PC-3 (cell line): Measurements from ENCODE around the gene PFKM. TPM values are rescaled to one million over a fixed set of nuclear protein-coding genes. Genes with fewer than 3 reads are reported as not detected.

Experiments
- ATAC-seq: fragments of 200-7000 bp; cut with Tn5 transposase; 2 replicates; pipeline ENCODE4 v1.9.1; 2020; ENCODE audit warnings: mild to moderate bottlenecking, moderate library complexity
- BruUV-seq: library from RNA; stranded (reverse); fragments of 400-500 nt; replicated peaks from 2 replicates; lab custom pipeline; 2021; lab: Mats Ljungman, UMichigan
- CTCF ChIA-PET: fragments of 300-600 bp; sonication (Branson Sonifier 250); formaldehyde crosslinking; loops from one replicate; lab custom pipeline; 2022; ENCODE audit warnings: antibody characterized with exemption; lab: Charles Lee
- POLR2A ChIA-PET: fragments of 300-600 bp; sonication (Branson Sonifier 250); formaldehyde crosslinking; loops from one replicate; lab custom pipeline; 2022; ENCODE audit warnings: antibody characterized with exemption; ENCODE audit not compliant: unreplicated experiment; lab: Charles Lee
- DNase-seq: peaks from one replicate; pipeline ENCODE4 v3.0.0-alpha.2; 2015
- H2AFZ ChIP-seq: fragments of 300-600 bp; sonication (generic); 2 replicates; pipeline ENCODE4 v1.6.0; 2016; ENCODE audit warnings: antibody characterized with exemption, low read length
- H3F3A ChIP-seq: fragments of 300-600 bp; sonication (generic); one replicate; pipeline ENCODE4 v1.6.0; 2017; ENCODE audit warnings: antibody characterized with exemption, low read length, control low read depth, mild to moderate bottlenecking; ENCODE audit not compliant: unreplicated experiment
- H3K27ac ChIP-seq: fragments of 300-600 bp; sonication (generic); 2 replicates; pipeline ENCODE4 v1.5.1; 2016; ENCODE audit warnings: mild to moderate bottlenecking, low read length
- H3K27me3 ChIP-seq: fragments of 300-600 bp; sonication (generic); 2 replicates; pipeline ENCODE4 v1.6.1; 2016; ENCODE audit warnings: low read length, mixed read lengths
- H3K36me3 ChIP-seq: fragments of 300-600 bp; sonication (generic); 2 replicates; pipeline ENCODE4 v1.6.1; 2016; ENCODE audit warnings: low read depth, mixed run types, low read length, mixed read lengths
- H3K4me1 ChIP-seq: fragments of 300-600 bp; sonication (generic); 2 replicates; pipeline ENCODE4 v1.5.1; 2016; ENCODE audit warnings: low read length; ENCODE audit not compliant: insufficient read depth
- H3K4me2 ChIP-seq: fragments of 300-600 bp; sonication (generic); 2 replicates; pipeline ENCODE4 v1.6.0; 2016; ENCODE audit warnings: low read length
- H3K4me3 ChIP-seq: fragments of 300-600 bp; sonication (generic); 2 replicates; pipeline ENCODE4 v1.5.1; 2016; ENCODE audit warnings: mild to moderate bottlenecking, low read length, mixed read lengths
- H3K79me2 ChIP-seq: fragments of 300-600 bp; sonication (generic); 2 replicates; pipeline ENCODE4 v1.6.1; 2017; ENCODE audit warnings: low read length, mixed read lengths
- H3K9ac ChIP-seq: fragments of 300-600 bp; sonication (generic); 2 replicates; pipeline ENCODE4 v1.6.0; 2016; ENCODE audit warnings: mild to moderate bottlenecking, low read length
- H3K9me2 ChIP-seq: fragments of 300-600 bp; sonication (generic); replicated peaks from 2 replicates; pipeline ENCODE4 v1.6.1; 2016; ENCODE audit warnings: mixed run types, low read length, mixed read lengths
- H3K9me3 ChIP-seq: fragments of 300-600 bp; sonication (generic); 2 replicates; pipeline ENCODE4 v1.6.1; 2016; ENCODE audit warnings: low read length, mixed read lengths
- H4K20me1 ChIP-seq: fragments of 300-600 bp; sonication (generic); 2 replicates; pipeline ENCODE4 v1.6.1; 2016; ENCODE audit warnings: low read length, mixed read lengths
- CTCF ChIP-seq: fragments of 300-600 bp; sonication (generic); conservative IDR thresholded peaks from 2 replicates; pipeline ENCODE4 v1.5.1; 2017; ENCODE audit warnings: antibody characterized with exemption, low read depth, mild to moderate bottlenecking, low read length
- EZH2 ChIP-seq: fragments of 300-600 bp; sonication (generic); IDR thresholded peaks from one replicate; pipeline ENCODE4 v1.6.1; 2017; ENCODE audit warnings: antibody characterized with exemption, mild to moderate bottlenecking, low read length; ENCODE audit not compliant: unreplicated experiment
- EZH2phosphoT487 ChIP-seq: fragments of 300-600 bp; sonication (generic); IDR thresholded peaks from 2 replicates; pipeline ENCODE4 v1.6.1; 2018; ENCODE audit warnings: mild to moderate bottlenecking, antibody characterized with exemption, low read length, borderline replicate concordance
- intact Hi-C: fragments of 100-400 bp; cut with micrococcal nuclease; formaldehyde crosslinking; loops from 2 replicates; pipeline ENCODE4 v1.9.0; 2023
- total RNA-seq: library from RNA; depleted of rRNA; stranded (reverse); fragments of >200 nt; gene quantifications from 2 replicates; pipeline ENCODE4 v1.2.3, GENCODE V29; 2014

The PFKM gene
- total RNA-seq, 1 experiment from 2014 or later: 62.2 TPM

- Histone ChIP-seq H3K36me3 (no peaks in the 10 kb centered on the region), H3F3A (no peaks in the 10 kb centered on the region), H3K9ac (no peak overlapping the region), H3K9me3 (no peaks in the 10 kb centered on the region), H3K4me2 (no peak overlapping the region), H3K4me3 (no peak overlapping the region), H4K20me1 (no peaks in the 10 kb centered on the region), H3K79me2 (no peaks in the 10 kb centered on the region), H2AFZ (no peak overlapping the region), H3K27me3 (peaks cover 27% of the 10 kb centered on the region), H3K4me1 (peaks cover 13% of the 10 kb centered on the region), H3K27ac (no peak overlapping the region), H3K9me2 (no peaks in the 10 kb centered on the region)
- ATAC-seq (no peak), DNase-seq (no peak)
- no TSS peak for BruUV-seq
- POLR2A ChIA-PET: no interaction called here
- intact Hi-C loops: loop anchor here (10.0 kb wide), 1 partner anchor 281 kb away; the partner anchor contains the start of gene VDR
- CTCF ChIA-PET: no interaction called here
- no peak for TF ChIP-seq EZH2
- TF ChIP-seq CTCF: no peak
- no peak for TF ChIP-seq EZH2phosphoT487
Measured at GRCh38 chr12:48185181-48185919, 66.2 kb downstream of the PFKM start.

GRCh38 chr12:48187916-48188695, 68.9 kb downstream of the PFKM start:
- Histone ChIP-seq H2AFZ (no peak overlapping the region), H3K4me1 (peaks cover 7% of the 10 kb centered on the region; the same call in 1 of the 2 replicates), H3F3A (no peaks in the 10 kb centered on the region), H3K9me2 (no peaks in the 10 kb centered on the region), H3K9me3 (no peaks in the 10 kb centered on the region), H3K36me3 (no peaks in the 10 kb centered on the region), H3K27ac (no peak overlapping the region), H3K4me3 (no peak overlapping the region), H4K20me1 (no peaks in the 10 kb centered on the region), H3K9ac (no peak overlapping the region), H3K27me3 (peaks cover 5% of the 10 kb centered on the region), H3K4me2 (no peak overlapping the region), H3K79me2 (no peaks in the 10 kb centered on the region)
- intact Hi-C loops: loop anchor here (10.0 kb wide), 1 partner anchor 283 kb away; the partner anchor contains the start of gene VDR
- DNase-seq (no peak), ATAC-seq (no peak)
- ChIA-PET CTCF (no interaction called here), POLR2A (interaction anchor here (0.6 kb wide), 1 partner anchor 141 kb away, joined by 4 read pairs; no protein-coding TSS in a partner anchor)
- TF ChIP-seq EZH2 (no peak), EZH2phosphoT487 (no peak), CTCF (no peak)
- no TSS peak for BruUV-seq
